Skin of body (tissue), 2 donors: ENCODE measurements around the gene KRT25. TPM values are rescaled to one million over a fixed set of nuclear protein-coding genes. Genes with fewer than 3 reads are reported as not detected.
A peak's percentile ranks its signal among the peaks of the same experiment; 100 is the strongest.
"Not testable (repeated sequence)": the region's sequence is repeated elsewhere in the genome, so short reads cannot be mapped to it uniquely, and the experiment has no call there.

Experiments
- DNase-seq: peaks from one replicate; lab custom pipeline; 2025; lab: John Stamatoyannopoulos, UW
- total RNA-seq: library from RNA; depleted of rRNA; stranded (reverse); fragments of >200 nt; gene quantifications from one replicate; pipeline ENCODE4 v1.2.3, GENCODE V29; 2014

Gene KRT25
- total RNA-seq, 1 donor from 2014 or later = 608 TPM

- DNase-seq = no peak
Observed at GRCh38 chr17:40760105-40761016, 5.2 kb upstream of the KRT25 start.

DNA sequence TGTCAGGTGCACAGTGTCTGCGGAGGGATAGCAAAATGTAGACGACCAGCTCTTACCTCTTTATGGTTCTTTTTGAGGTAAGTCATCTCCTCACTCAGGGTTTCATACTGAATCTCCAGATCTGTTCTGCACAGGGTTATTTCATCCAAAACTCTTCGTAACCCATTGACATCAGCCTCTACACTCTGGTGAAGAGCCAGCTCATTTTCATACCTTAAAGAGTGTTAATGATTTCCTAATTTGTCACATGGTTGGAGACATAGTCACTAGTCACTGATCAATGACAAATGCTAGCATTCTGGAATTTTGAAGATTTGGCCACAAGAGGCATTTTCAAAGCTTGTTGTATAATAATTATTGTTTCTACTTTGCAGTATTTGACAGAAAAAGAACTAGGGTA, 1.3 kb downstream of the KRT25 start:
- no peak for DNase-seq

DNA sequence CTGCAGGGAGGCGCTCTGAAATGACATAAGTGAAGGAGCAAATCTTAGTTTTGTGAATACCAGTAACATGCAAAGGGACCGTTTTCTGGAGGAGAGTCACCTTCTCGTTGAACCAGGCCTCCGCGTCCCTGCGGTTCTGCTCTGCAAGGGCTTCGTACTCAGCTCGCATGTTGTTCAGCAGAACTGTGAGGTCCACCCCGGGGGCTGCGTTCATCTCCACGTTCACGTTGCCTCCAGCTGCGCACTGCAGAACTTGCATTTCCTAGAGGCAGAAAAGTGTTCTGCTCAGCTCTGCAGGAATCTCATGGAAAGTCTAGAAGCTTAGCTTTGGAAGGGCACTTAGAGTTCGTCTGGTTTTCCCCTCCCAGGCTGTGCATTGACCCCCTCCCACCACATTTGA, 4.1 kb downstream of the KRT25 start:
- no peak for DNase-seq

DNA sequence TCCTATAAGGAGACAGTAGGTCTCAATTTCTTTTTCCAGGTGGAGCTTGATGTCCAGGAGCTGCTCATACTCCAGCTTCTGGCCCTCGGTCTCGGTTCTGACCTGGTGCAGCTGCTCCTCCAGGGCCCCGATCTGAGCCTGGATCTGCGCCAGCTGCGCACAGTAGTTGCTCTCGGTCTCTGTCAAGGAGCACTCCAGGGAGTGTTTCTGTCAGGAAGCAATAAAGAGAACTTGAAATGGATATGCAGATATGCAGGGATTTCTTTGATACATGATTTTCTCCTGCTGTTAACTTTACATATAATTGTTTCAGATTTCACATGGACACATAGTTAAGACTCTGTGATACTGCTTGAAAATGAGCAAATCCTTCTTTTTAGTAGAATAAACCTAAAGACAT, 4.7 kb downstream of the KRT25 start:
- no peak for DNase-seq

DNA sequence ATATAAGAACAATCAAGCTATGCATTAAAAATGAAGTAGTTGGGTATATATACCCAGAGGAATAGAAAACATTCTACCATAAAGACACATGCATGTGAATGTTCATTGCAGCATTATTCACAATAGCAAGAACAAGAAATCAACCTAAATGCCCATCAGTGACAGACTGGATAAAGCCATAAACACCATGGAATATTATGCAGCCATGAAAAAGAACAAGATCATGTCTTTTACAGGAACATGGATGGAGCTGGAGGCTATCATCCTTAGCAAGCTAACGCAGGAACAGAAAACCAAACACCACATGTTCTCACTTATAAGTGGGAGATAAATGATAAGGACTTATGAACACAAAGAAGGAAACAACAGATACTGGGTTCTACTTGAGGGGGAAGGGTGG, 6.5 kb downstream of the KRT25 start:
- DNase-seq = not testable (repeated sequence)

- no peak for DNase-seq
Observed at GRCh38 chr17:40738553-40738952, 16.6 kb downstream of the KRT25 start.

DNA sequence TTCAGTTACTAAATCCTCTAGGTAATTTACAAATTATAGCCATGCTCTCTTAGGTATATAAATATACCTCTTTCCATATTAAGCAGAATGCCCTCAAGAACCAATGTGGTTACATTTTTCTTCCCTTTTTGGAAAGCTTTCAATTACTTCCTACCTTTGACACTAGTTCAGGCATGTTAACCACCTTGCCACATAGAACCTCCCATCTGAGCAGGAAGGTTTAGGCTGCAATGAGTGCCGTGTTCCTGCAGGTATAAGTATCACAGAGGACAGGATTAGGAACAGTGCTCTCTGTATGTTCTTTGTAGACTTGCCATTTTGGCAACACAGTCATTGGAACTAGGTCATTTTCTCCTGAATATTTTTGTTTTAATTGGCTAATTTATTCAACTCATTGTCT, 20.1 kb downstream of the KRT25 start:
- DNase-seq = no peak

DNA sequence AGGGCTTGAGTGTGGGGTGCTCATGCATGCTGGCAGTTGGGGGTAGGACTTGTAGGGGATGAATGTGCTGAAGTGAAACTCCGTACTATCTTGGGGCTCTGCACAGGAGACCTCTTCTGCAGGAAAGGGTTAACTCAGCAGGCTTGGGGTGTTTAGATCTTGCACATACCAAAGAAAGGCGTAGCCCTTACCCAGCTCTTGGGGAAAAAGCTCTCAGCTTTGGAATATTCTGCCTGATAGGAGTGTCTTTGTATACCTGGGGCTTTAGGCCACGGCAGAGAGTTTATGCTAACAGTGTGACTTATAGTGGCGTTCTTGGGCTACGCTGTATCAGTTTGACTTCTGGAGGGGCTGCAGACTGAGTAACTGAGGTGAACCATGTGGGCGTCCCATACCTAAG, 21.1 kb downstream of the KRT25 start:
- no peak for DNase-seq

DNA sequence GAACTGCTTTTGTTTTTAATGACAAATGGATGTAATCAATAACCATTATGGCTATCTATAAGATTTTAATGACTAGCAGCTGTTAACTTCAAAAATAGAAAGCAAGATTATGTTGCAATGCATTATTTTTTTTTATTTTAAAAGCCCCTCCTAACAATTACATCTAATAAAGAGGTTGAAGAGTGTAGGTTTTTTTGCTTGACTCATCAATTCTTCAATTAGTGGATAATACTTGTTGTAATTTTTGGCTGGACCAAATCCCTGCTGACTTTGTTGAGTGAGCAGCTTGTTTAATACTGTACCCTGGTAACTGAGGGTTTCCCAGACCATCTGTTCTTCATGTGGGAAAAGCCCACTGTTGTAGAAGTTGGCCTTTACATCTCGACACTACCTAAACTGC, 24.2 kb downstream of the KRT25 start:
- DNase-seq = no peak

GRCh38 chr17:40727447-40728231, 27.5 kb downstream of the KRT25 start:
- DNase-seq = no peak

DNA sequence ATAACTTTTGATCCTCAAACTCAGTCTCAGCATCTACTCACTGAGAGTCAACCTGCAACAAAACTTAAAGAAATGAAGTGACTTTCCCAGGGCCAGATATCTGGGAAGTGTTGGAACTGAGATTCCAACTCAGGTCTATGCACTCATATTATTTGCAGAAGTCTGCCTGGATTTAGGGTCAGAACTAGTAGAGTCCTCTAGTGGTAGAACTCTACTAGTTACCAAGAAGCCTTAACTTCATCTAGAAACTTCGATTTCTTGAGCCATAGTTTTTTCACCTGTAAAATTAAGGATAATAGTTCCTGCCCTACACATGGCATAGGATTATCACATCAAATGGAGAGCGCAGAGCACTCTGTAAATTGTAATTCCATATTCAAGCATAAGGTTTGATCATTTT, 28.2 kb downstream of the KRT25 start:
- no peak for DNase-seq

DNA sequence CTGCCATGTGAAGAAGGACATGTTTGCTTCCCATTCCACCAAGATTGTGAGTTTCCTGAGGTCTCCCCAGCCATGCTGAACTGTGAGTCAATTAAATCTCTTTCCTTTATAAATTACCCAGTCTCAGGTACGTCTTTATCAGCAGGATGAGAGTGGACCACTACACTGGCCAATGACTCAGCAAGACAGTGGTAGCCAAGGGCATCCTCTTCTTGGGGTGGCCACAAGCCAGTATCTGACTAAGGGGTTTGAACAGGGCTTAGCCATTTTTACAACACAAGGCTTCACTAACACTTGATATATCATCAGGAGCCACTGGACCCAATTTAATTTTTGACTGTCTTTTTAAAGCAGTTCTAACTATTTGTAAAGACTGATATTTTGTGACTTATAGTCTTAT, 30.5 kb downstream of the KRT25 start:
- DNase-seq = no peak

- DNase-seq = peak; percentile 17
Observed at GRCh38 chr17:40722241-40722640, 32.9 kb downstream of the KRT25 start.

DNA sequence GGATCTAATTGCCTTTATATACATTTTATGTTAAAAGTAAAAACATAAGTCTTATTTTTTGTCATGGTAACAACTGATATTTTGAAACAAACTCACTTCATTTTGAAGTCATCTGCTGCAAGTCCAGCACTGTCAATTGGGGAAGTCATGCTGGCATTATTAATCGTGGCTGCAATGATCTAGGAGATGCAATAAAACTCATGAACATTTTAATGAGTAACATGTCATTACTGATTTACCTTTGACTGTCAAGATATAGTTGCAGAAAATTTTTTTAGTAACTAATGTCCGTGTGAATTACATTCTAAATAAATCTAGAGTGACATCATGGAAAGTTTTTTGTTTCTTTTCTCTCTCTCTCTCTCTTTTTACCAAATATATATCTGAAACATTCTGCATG, 34.2 kb downstream of the KRT25 start:
- no peak for DNase-seq

- no peak for DNase-seq
Observed at GRCh38 chr17:40718930-40719329, 36.2 kb downstream of the KRT25 start.

- DNase-seq = no peak
Observed at GRCh38 chr17:40717776-40718175, 37.4 kb downstream of the KRT25 start.

DNA sequence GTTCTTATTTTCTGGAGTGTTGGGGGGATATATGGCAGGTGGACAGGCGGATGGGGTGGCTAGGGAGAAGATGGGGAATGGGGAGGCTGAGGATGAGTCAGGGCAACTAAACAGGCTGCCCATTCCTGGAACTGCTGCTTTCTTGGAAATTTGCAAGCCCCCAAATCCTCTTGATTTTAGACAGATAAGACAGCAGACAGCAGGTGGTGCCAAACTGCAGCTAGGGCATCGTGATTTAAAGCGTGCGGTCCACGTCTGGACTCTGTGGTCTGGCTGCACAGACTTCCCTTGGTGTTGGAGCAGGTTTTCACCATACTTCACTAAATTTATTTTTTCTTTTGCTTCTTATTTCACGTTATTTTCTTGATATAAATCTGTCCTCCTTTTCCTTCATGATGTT, 40.7 kb downstream of the KRT25 start:
- no peak for DNase-seq

DNA sequence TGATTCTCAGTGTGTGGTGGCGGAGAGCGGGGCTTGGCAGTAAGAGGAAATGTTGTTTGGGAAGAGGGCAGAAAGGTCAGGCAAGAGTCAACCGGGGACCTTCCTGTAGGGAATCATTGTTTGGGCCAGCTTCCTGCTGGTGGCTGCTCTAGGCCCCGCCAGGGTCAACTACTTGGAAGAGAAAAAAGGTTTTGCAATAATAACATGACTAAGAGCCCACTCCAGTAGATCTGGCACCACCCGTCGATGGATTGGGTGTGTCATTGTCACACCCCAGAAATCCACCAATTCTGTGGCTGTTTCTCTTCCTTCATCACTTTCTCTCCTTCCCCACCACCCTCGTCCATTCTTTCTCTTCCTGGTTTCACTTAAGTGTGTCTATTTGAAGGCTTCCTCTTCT, 47.4 kb downstream of the KRT25 start:
- DNase-seq = no peak

DNA sequence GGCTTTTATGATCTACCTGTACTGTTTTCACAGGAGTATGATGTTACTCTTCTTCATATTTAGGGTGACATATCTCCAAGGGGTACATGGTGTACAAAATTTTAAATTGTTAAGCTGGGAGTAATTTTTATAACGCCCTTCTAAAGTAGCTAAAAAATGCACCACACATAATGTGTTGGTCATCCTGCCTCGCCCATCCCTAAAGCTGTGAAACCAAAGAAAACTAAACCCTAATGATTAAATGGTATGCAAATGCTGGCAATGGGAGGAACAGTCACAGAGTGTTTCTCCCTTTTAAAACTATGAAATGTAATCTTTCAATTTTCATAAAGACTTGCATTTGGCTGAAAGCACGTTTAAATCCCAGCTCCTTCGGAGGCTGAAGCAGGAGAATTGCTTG, 49.5 kb downstream of the KRT25 start:
- no peak for DNase-seq

DNA sequence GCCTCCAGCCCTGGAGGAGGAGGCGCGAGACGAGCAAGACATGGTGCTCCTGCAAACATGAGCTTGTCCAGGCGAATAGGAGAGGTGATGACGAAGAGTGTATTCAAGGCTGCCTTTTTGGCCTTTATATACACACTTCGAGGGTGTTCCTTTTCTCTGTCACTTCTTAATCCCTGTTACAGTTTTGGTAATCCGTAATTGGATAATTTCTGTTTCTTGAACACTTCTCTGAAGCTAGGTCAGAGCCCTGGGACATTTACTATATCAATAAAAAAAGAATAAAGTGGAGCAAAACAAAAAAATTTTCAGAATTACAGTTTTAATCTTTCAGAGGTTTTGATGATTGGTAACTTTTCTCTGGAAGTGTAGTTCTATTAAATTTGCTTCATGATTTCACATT, 51.5 kb downstream of the KRT25 start, which contains the start of gene KRT24:
KRT24 (minus strand) TSS at position 101 of the 400 bp plus-strand sequence; CDS start at position 42, 59 bp downstream.
- DNase-seq = no peak

DNA sequence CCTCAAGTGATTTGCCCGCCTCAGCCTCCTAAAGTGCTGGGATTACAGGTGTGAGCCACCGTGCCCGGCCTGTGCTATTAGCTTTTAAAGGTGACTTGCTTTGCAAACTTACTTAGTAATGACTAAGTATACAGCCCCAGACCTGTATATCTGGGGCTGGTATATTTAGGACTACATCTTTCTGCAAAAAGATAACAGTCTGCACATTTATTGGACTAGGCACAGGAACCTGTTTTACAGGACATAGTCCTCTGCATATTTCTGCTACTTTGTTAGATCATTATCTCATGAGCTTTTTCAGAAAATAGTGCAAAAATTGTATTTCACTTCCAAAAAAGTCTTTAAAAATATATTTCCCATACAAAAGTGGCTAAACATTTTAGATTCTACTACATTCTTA, 52.9 kb downstream of the KRT25 start:
- DNase-seq = no peak

DNA sequence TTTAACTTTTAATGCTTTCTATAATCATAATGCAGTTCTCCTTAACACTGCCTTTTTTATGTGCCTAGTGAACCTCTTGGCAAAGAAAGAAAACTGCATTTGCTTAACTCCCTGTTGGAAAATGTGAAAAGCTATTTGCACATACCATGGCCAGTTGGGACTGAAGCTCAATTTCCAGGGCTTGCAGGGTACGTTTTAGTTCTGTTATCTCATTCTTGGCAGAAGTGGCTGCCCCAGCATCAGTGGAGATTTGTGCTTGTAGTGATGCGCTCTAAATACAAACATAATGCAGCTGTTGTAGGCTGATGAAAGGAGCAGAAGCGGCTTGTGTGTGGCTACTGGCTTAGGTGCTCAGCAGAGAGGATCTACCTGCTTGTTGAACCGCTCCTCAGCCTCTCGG, 55.3 kb downstream of the KRT25 start:
- peak; percentile 56 for DNase-seq

DNA sequence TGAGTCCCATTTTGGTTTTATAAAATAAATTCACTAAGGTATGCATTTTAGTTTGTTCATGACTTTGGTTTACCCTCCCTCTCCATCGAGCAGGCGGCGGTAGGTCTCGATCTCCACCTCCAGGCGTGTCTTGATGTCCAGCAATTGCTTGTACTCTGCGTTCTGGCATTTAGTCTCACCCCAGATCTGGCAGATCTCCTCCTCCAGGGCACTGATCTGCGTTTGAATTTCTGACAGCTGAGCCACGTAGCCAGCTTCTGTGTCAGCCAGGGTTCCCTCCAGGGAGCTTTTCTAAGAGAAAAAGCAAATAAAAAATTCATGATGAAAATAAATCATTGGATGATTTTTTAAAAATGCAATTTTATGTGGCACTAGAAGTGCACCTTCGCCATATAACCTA, 55.8 kb downstream of the KRT25 start:
- DNase-seq = no peak
